ENCODE results near the gene NCKAP5. TPM values are rescaled to one million over a fixed set of nuclear protein-coding genes. Genes with fewer than 3 reads are reported as not detected.

NCKAP5 gene
- total and polyA plus RNA-seq, 9 of the 15 experiments (the other 6 are each of a cell fraction or from before 2014, with no cell fraction given), result not detected

DNA sequence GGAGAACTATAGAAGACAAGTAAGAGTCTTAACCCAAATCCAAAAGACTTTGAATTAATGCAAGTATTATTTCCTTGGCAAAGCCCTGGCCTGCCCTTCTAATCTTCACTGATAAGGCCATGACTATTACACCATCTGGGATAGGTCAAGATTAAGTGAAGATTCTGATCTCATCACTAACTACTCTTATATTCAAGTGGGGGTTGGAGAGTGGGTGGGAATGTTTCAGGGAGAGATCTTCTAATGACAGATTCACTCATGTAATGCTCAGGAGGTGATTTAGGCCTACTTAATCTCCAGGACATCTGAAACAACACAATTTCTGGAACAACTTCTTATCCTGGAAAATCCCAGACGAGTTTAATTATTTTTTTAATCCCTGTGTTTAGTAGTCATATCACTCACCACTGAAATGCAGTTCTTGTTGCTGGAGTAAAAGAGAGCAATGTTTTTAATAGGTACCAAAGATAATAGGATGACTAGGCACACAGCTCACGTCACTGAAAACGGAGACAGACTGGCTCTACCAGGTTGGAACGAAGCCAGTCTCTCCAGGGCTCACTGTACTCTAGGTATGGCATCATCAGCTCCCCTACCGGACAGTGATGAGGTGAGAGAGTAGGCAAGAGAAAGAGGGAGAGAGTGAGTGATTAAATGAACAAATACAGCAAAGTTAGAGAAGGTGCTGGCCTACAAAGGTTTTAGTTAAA lies 133.1 kb downstream of the NCKAP5 start (continued):
- TF ChIP-seq SAP30 (IDR thresholded peaks at IDR 0.05; ENCODE audit: borderline replicate concordance, insufficient read depth, low read depth, low read length, poor library complexity, severe bottlenecking), result no peak
- TF ChIP-seq, protein P1, sequence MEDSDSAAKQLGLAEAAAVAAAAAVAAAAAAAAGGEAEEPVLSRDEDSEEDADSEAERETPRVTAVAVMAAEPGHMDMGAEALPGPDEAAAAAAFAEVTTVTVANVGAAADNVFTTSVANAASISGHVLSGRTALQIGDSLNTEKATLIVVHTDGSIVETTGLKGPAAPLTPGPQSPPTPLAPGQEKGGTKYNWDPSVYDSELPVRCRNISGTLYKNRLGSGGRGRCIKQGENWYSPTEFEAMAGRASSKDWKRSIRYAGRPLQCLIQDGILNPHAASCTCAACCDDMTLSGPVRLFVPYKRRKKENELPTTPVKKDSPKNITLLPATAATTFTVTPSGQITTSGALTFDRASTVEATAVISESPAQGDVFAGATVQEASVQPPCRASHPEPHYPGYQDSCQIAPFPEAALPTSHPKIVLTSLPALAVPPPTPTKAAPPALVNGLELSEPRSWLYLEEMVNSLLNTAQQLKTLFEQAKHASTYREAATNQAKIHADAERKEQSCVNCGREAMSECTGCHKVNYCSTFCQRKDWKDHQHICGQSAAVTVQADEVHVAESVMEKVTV (CRISPR knock-in tag; IDR thresholded peaks at IDR 0.05), result no peak

GRCh38 chr2:133433455-133434451 lies 134.5 kb downstream of the NCKAP5 start:
- ATAC-seq (no peak), FAIRE-seq (no peak), DNase-seq (ENCODE audit: extremely low read depth in 1 of 4, low spot score in 3 of 4) (no peak)
- CTCF ChIA-PET (ENCODE audit: low intra/inter-chr PET ratio), result no interaction called here
- H3K27ac ChIP-seq (ENCODE audit: extremely low read depth, low read depth, low read length), result no peak overlapping the region
- POLR2A ChIA-PET, result no interaction called here
- TF ChIP-seq ZNF398 (CRISPR knock-in tag; IDR thresholded peaks at IDR 0.05), result no peak
- TF ChIP-seq ZNF778 (CRISPR knock-in tag; IDR thresholded peaks at IDR 0.05), result no peak
- no peak for TF ChIP-seq MAZ (CRISPR knock-in tag; conservative IDR thresholded peaks at IDR 0.05 in 1 of 2, IDR thresholded peaks at IDR 0.05 in 1 of 2)
- no peak for TF ChIP-seq VEZF1 (CRISPR knock-in tag; IDR thresholded peaks at IDR 0.05)
- intact Hi-C loops (cut with micrococcal nuclease), result no loop called here
- no peaks in the 10 kb centered on the region for H3K79me2 ChIP-seq (ENCODE audit: control insufficient read depth, insufficient read depth, low read length)
- no peak overlapping the region for H2AFZ ChIP-seq (ENCODE audit: low read depth, low read length)
- no peak overlapping the region for H3K4me2 ChIP-seq (ENCODE audit: insufficient read depth, low read length)
- no peak overlapping the region for H3K4me3 ChIP-seq
- H3K36me3 ChIP-seq (ENCODE audit: control insufficient read depth, insufficient read depth, low read length), result no peaks in the 10 kb centered on the region
- no peaks in the 10 kb centered on the region for H3K27me3 ChIP-seq (ENCODE audit: control insufficient read depth in 2 of 2, insufficient read depth in 2 of 2, low read length in 2 of 2)
- H3K4me1 ChIP-seq (replicated peaks in 1 of 2; ENCODE audit: control insufficient read depth in 2 of 2, insufficient read depth in 2 of 2, low read length in 2 of 2), result no peaks in the 10 kb centered on the region
- H3K9me3 ChIP-seq (replicated peaks; ENCODE audit: control insufficient read depth, insufficient read depth, low read depth, low read length), result no peaks in the 10 kb centered on the region
- BruUV-seq (replicated peaks), result no TSS peak
- no peak overlapping the region for H3K9ac ChIP-seq (ENCODE audit: insufficient read depth in 1 of 2, low read depth in 2 of 2, low read length in 2 of 2)
- H4K20me1 ChIP-seq (replicated peaks; ENCODE audit: control insufficient read depth, insufficient read depth, low read length), result no peaks in the 10 kb centered on the region
- no peaks in the 10 kb centered on the region for H3K9me1 ChIP-seq (ENCODE audit: control insufficient read depth, insufficient read depth, low read length)
- in situ Hi-C loops (cut with MboI), result no loop called here
- WGBS (ENCODE audit: insufficient coverage, low coverage, missing lambda C conversion rate), result 0% methylated on average over 5 of the region's 5 CpGs

All from K562 (cell line).